GM19468 (cell line): ENCODE data around the gene PSMD10.

Experiments used
- ATAC-seq: cut with Tn5 transposase; IDR thresholded peaks from one replicate; pipeline ENCODE4 v1.9.1; 2021; ENCODE audit warnings: mild to moderate bottlenecking, moderate library complexity, moderate number of reproducible peaks; ENCODE audit not compliant: unreplicated experiment; ENCODE audit errors: extremely low read depth

Gene PSMD10

GRCh38 chrX:108081110-108081509 lies 10.2 kb downstream of the PSMD10 start:
- ATAC-seq: no peak

GRCh38 chrX:108072746-108073145 lies 18.6 kb downstream of the PSMD10 start:
- ATAC-seq: no peak

- ATAC-seq: no peak
Observed at GRCh38 chrX:108071578-108071977, 19.8 kb downstream of the PSMD10 start.

- no peak for ATAC-seq
Observed at GRCh38 chrX:108070891-108071290, 20.5 kb downstream of the PSMD10 start.

GRCh38 chrX:108068121-108068520 lies 23.2 kb downstream of the PSMD10 start:
- ATAC-seq: no peak

- ATAC-seq: no peak
Observed at GRCh38 chrX:108064613-108065012, 26.7 kb downstream of the PSMD10 start.

GRCh38 chrX:108064001-108064400 lies 27.3 kb downstream of the PSMD10 start:
- no peak for ATAC-seq

- ATAC-seq: no peak
Observed at GRCh38 chrX:108059801-108060200, 31.5 kb downstream of the PSMD10 start.

GRCh38 chrX:108055546-108055945 lies 35.8 kb downstream of the PSMD10 start:
- no peak for ATAC-seq

- ATAC-seq: no peak
Observed at GRCh38 chrX:108053218-108053617, 38.1 kb downstream of the PSMD10 start.

- ATAC-seq: no peak
Observed at GRCh38 chrX:108049649-108050048, 41.7 kb downstream of the PSMD10 start.

GRCh38 chrX:108044554-108045256 lies 46.6 kb downstream of the PSMD10 start, which contains the start of gene VSIG1:
Gene VSIG1 (plus strand): TSS chrX:108045065. CDS start chrX:108045131, 66 bp downstream.
- no peak for ATAC-seq

GRCh38 chrX:108036298-108036973 lies 54.9 kb downstream of the PSMD10 start:
- no peak for ATAC-seq

- no peak for ATAC-seq
Observed at GRCh38 chrX:108034725-108035124, 56.6 kb downstream of the PSMD10 start.
